ENCODE data around the gene CMBL.
"Not testable (repeated sequence)": the region's sequence is repeated elsewhere in the genome, so short reads cannot be mapped to it uniquely, and the experiment has no call there.

The CMBL gene

GRCh38 chr5:10283927-10284635 is 23.6 kb downstream of the CMBL start:
- FAIRE-seq = no peak

- no peak for FAIRE-seq
Measured at GRCh38 chr5:10279925-10280720, 27.6 kb downstream of the CMBL start.

DNA sequence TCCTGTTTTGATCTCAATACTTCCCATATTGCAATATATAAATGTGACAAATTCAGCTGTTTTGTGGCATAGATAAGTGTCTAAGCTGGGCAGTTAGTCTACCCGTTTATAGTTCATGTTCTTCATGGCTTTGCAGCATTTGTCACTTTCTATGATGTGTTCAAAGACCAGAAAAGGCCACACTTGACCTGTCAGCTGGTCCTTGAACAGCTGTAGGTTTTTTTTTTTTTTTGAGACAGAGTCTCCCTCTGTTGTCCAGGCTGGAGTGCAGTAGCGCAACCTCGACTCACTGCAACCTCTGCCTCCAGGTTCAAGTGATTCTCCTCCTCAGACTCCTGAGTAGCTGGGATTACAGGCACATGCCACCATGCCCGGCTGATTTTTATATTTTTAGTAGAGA is 28.4 kb downstream of the CMBL start:
- no peak for FAIRE-seq

GRCh38 chr5:10278658-10279279 is 28.9 kb downstream of the CMBL start:
- FAIRE-seq = no peak

- FAIRE-seq = no peak
Measured at GRCh38 chr5:10277773-10278630, 29.7 kb downstream of the CMBL start.

- FAIRE-seq = no peak
Measured at GRCh38 chr5:10276691-10277090, 31.0 kb downstream of the CMBL start.

DNA sequence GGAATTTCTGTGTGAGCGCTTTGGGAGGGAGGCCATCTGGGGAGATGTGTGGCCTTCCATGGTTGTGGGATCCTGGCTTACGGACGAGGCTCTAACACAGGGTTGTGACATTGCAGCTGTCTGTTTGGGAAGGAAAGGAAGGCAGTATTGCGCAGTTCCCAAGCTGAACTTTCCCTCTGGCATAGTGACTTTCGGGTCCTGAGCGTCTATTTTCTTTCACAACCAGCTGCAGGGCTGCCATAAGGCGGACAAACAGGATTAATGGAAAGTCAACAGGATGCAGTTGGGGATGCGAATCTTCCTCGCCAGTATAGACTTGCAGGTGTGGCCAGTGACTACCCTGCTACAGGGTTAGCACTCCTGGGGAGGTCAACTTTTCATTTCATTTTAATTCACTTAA is 31.7 kb downstream of the CMBL start:
- no peak for FAIRE-seq

DNA sequence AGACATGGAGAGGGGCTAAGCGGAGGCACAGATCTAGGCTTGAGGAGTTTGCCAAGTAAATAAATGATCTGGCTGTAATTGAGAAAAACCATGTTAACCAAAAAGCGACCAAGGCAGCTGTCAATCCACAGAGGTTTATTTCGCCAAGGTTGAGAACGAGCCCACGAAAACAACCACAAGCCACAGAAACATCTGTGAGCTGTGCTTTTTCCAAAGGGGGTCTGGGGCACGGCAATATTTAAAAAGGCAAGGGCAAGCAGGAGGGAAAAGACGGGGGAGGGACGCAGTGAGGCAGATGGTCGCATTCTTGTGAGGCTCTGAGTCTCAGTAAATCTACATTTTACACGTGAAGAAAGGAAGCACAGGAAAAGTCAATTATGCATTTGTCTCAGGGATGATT is 32.2 kb downstream of the CMBL start:
- no peak for FAIRE-seq

- FAIRE-seq = not testable (repeated sequence)
Measured at GRCh38 chr5:10272875-10273209, 34.9 kb downstream of the CMBL start.

- FAIRE-seq = no peak
Measured at GRCh38 chr5:10272053-10272874, 35.4 kb downstream of the CMBL start.

DNA sequence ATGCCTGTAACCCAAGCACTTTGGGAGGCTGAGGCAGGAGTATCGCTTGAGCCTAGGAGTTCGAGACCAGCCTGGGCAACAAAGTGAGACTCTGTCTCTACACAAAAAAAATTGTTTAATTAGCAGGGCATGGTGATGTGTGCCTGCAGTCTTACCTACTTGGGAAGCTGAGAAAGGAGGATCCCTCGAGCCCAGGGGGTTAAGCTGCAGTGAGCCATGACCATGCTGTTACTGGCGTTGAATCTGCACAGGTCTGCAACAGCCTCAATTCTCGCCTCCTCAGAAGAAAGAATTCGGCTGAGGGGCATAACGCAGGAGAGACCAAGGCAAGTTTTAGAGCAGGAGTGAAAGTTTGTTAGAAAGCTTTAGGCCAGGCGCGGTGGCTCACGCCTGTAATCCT is 39.6 kb downstream of the CMBL start:
- FAIRE-seq = no peak

- no peak for FAIRE-seq
Measured at GRCh38 chr5:10266839-10267238, 40.9 kb downstream of the CMBL start.

DNA sequence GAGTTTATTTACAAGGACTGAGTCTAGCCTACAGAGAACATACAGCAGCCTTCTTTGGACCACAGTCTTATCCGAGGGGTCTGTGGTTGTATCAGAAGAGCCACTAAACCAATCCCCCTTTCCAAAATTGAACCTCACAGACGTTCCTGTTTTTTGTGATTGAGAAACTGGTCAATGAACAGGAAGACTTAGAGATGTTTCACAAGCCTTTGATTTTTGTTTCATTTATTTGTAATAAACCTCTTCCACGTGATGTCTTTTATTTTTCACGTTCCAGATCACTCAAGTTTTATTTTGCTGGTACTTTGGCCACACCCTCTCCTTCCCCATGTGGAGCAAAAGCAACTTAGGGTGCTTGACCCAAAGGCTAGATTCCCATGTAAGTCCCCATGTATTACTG is 41.6 kb downstream of the CMBL start:
- FAIRE-seq = no peak

DNA sequence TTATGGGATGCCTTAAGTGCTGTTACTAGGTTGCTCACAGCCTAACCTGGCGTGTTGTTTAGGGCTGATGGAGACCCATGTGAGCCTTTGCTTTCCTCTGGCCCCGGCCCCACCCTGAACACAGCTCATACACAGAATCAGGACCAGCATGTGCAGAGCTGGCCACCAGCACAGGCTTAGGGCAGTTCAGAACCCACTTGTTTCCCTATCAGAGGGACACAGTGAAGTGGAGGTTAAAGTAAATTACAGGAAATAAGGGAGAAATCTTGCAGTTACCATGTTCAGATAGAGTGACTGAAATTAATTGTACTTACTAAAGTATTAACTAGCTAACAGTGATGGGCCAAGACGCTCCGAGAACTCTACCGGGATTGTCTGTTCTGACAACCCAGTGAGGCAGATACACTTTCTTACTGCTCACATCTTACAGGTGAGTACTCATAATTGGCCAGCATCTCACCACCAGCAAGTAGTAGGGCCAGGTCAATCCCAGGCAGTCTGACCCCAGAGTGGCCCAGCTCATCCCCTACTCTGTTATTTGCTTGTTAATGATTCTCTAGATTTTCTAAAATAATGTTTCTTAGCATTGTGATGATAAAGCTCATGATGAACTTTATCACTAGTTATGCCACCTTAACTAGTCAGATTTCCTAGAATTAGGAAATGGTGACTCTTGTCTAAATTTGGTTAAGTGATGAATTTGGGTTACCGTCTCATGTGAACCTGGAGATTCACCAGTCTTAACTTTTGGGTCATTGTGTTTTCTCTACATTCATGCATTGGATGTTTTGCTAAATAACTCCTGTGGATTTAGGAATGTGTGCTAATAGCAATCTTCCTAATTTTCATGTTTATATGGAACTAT is 42.2 kb downstream of the CMBL start:
- FAIRE-seq = no peak

DNA sequence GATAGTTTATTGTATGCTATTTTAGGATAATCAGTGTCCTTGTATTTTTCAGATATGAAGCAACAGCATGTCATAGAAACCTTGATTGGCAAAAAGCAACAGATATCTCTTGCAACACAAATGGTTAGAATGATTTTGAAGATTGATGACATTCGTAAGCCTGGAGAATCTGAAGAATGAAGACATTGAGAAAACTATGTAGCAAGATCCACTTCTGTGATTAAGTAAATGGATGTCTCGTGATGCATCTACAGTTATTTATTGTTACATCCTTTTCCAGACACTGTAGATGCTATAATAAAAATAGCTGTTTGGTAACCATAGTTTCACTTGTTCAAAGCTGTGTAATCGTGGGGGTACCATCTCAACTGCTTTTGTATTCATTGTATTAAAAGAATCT is 43.1 kb downstream of the CMBL start:
- no peak for FAIRE-seq

- FAIRE-seq = no peak
Measured at GRCh38 chr5:10262995-10263394, 44.7 kb downstream of the CMBL start.

DNA sequence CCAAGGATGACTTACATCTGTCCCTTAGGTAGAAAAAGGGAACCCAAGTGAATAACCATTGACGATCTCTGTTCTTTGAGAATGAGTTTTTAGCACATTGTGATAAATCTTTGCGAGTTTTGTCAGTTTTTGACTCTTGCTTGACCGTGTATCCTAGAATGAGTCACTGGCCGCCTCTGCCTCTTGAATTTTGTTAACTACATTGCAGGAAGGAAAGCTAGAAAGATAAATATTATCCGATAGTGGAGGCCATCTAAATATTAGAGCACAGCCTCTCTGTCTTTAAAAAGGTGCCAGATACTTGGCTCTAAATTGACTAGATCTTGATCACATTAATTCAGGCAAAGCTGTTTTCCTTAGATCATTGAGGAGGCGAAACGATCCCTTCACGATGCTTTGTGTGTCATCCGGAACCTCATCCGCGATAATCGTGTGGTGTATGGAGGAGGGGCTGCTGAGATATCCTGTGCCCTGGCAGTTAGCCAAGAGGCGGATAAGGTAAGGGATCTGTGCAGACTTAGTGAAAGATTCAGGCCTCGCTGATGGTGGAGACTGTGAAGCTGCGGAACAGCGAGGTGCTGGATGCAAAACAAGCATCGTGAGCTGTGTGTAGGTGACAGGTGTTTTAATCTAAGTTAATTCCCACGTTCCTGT is 45.5 kb downstream of the CMBL start:
- no peak for FAIRE-seq

- no peak for FAIRE-seq
Measured at GRCh38 chr5:10261065-10261464, 46.6 kb downstream of the CMBL start.

GRCh38 chr5:10259899-10260298 is 47.8 kb downstream of the CMBL start:
- FAIRE-seq = no peak

DNA sequence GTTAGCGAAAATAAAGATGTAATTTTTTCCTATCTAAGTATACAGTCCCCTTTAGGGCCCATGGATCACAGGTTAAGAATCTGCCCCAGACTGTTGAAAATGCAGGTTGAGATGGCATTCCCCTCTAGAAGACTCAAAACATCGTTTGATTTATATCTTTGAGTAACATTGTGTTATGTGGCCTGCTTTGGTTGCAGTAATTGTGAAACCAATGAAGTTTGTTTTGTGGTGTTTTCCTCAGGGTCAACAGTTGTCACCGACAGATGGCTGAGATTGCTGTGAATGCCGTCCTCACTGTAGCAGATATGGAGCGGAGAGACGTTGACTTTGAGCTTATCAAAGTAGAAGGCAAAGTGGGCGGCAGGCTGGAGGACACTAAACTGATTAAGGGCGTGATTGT is 49.8 kb downstream of the CMBL start:
- FAIRE-seq = no peak

DNA sequence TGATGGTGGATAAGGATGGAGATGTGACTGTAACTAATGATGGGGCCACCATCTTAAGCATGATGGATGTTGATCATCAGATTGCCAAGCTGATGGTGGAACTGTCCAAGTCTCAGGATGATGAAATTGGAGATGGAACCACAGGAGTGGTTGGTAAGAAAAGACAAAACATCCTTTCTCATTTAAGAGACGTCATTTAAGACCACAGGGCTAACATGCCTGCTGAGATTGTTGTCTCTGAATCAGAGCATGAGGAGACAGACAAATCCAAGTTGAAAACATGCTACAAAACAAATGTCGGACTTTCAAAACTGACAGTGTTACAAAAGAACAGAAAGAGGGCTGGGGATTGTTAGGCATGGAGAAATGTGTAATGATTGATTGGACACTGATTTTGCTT is 53.0 kb downstream of the CMBL start:
- FAIRE-seq = no peak

All from TTC549 (cell line).